EH (cell line): ENCODE measurements around the gene RPL13.

ENCODE experiments used
- DNase-seq: peaks from one replicate; pipeline ENCODE4 v3.0.0-alpha.2; 2015; ENCODE audit warnings: low read depth

RPL13 gene

GRCh38 chr16:89599451-89599858 is 39.0 kb downstream of the RPL13 start:
- peak; percentile 27 for DNase-seq

- DNase-seq, result no peak
Observed at GRCh38 chr16:89599902-89600301, 39.4 kb downstream of the RPL13 start.

GRCh38 chr16:89600427-89600826 is 39.9 kb downstream of the RPL13 start:
- DNase-seq, result no peak

GRCh38 chr16:89600956-89601355 is 40.5 kb downstream of the RPL13 start:
- peak; percentile 36 for DNase-seq

DNA sequence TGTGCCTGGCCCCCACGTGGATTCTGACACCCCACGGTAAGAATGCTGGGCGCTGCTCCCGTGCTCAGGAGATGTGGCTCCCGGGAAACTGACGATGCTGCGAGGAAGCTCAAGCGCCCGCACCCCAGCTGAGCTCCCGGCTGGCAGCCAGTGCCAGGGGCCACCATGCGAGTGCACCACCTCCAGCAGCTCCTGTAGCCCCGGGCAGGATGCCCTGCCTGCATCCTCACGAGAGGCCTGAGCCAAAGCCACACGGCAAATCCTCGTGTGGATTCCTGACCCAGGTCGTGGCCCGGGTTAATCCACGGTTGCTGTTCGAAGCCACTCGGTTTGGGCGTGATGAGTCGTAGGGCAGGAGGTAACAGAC is 41.4 kb downstream of the RPL13 start:
- DNase-seq, result no peak

DNA sequence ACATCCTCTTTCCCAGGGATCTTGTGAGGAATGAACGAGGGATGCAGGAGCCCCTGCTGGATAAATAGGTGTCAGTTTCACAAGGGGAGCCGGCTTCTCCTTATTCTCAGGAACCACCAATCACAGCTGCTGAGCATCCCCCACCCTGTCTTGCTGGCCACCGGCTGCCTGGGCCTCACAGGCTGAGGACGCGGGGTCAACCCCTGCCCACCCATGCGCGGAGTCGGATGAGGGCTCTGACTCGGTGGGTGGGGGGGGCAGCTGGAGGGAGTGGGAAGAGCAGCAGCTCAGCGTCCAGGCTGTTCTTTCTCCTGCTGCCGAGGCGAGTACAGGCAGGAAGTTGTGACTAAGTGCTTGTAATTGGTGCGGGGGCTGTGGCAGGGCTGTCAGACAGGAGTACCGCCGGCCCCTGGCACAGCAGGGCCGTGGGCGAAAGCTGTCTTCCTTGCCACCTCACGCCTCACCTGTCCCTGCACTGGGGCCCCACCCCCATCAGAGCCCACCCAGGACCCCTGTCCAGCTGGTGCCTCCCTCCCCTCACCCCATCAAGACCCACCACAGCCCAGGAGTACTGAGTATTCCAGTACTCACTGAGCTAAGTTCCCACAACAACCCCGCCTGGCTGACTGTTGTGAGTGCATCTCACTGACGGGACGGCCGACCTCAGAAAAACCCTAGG is 41.9 kb downstream of the RPL13 start:
- DNase-seq, result peak; percentile 88

DNA sequence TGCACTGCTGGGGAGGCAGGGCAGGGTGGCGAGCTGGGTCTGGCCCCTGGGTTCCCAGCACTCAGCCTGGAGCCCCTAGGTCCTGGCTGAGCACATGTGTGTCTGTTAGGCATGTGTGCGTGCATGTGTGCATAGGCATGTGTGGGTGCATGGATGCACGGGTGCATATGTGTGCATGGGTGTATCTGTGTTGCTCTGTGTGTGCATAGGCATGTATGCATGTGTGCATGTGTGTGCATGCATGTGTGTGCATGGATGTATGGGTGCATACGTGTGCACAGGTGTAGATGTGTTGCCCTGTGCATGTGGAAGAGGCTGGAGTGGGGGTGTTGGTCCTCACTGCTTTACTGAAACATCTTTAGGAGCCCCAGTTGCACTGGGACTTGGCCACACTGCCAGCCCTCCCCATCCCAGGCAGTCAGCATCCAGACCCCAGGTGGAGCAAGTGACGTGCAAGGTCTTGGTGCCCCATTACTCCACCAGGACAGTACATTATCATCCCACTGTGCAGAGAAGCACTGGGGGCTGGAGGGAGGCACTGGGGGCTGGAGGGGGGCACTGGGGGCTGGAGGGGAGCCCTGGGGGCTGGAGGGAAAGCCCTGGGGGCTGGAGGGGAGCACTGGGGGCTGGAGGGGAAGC is 42.6 kb downstream of the RPL13 start:
- no peak for DNase-seq

DNA sequence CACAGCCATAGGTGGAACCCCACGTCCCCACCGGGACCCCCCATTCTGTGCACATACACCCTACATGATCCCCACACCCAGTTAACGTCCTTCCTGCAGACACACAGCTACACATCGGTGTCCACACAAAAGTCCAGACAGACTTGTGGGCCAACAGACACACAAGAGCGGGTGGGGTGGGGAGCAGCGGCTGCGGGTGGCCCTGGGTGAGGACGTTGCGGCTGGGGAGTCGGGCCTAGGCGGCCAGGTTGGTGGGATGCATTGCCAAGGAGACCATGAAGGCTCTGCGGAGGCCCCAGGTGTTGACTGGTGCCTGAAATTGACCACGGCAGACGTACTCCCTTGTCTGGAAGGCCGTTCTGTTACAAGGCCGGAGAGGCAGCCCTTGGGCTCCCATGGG is 44.3 kb downstream of the RPL13 start:
- DNase-seq, result no peak

DNA sequence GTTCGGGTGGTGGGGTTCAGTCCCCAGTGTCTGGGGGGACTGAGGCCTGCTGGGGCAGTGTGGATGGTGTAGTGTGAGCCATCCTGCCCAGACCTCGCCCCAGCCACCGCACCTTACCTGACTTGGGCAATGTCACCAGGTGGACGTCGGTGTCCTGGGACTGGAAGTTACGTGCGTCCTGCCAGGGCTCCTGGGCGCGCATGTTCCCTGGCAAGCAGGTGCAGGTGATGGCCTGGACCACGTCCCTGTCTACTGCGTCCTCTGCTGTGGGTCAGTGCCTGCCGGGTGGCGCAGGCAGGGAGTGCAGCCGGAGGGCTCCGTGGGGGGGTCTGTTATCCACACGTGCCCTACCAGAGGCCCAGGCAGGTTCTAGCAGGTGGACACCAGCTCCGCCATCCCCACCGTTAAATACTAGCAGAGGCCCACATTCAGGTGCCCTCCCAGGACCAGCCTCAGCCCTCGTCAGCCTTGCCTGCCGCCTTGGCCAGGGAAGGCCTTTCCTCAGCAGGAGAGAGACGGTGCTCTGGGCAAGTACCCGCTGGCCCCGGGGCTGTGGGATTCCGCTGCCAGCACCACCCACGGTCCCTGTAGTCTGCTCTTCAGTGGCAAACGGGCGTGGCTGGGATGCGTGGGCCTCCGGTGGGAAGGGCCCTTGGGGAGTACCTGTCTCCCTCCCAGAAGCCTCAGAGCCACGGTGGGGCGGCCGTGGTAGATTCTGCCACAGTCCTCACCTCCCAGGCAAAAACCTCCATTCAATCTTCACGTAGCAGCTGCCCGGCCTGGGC is 44.9 kb downstream of the RPL13 start:
- DNase-seq, result no peak

DNA sequence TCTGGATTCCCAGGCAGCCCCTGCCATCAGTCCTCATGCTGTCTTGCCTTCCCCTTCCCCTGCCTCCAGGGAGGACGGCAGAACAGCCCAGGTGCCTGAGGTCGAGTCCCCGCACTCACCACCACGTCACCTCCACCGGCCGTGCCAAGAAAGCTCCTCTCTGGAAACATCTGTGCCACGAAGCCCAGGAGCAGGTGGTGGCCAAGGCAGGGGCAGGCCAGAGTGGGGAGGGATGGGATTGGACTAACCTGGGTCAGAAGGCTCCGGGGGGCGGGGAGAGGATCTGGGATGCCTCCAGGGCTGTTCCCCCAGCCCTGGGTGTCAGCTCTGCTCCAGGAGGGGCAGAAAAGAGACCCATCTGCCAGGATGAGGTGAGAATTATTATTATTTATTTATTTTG is 45.5 kb downstream of the RPL13 start:
- no peak for DNase-seq

GRCh38 chr16:89607453-89607852 is 47.0 kb downstream of the RPL13 start:
- DNase-seq, result no peak

DNA sequence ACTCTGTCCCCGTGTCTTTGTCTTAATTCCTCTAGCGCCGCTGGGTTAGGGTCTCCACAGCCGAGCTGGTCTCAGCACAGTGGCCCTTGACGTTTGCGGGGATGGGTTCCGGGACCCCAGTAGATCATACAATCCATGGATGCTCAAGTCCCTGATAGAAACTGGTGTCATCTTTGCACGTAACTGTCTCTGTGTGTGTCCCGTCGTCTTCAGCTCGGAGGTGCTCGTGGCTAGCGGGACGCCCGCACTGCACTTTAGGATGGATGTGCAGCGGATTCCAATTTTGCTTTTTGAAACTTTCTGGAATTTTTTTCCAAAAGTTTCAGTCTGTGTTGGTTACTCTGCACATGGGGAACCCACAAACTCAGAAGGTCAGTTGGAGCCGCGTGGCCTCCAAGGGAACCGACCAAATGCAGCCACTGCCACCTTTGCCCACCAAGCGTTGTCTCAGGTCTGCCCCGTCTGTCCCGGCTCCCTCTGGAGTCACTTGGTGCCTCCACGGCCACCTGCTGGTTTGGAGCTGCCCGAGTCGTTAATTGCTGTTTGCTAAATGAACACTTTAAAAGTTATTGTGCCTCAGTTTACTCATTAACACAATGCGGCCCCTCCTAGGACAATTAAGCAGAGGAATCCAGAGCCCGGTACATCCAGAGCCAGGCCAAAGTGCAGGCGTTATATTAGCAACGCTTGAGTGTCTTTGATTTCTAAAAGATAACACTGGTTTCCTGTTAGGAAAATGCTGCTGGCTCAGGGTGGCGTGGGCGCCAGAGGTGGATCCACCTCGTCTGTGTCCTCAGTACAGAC is 47.7 kb downstream of the RPL13 start:
- DNase-seq, result no peak

- no peak for DNase-seq
Observed at GRCh38 chr16:89610108-89610453, 49.6 kb downstream of the RPL13 start.

GRCh38 chr16:89612415-89613166 is 52.1 kb downstream of the RPL13 start:
- DNase-seq, result no peak

- DNase-seq, result peak; percentile 27
Observed at GRCh38 chr16:89613231-89613953, 52.9 kb downstream of the RPL13 start, which contains the start of gene DPEP1. TSS of gene DPEP1 (plus strand) at chr16:89613642. CDS start at chr16:89630411, 16,769 bp downstream.

DNA sequence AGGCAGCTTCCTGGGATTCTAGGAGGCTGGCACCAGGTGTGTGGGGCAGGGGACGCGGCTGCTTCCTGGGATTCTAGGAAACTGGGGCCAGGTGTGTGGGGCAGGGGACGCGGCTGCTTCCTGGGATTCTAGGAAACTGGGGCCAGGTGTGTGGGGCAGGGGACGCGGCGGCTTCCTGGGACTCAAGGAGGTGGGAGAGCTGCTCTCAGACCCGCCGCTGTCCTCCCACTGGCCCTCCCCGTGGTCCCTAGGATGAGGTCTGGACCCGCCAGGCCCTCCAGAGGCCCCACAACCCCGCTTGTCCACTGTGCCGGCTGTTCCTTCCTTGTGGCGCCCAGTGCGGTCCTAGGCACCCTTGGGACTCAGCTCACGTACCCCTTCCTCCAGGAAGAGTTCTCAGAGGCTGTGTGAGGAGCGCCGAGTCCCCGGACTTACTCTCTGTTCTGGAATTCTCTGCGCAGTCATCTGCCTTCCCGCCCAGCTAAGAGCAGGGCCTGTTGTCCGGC is 53.5 kb downstream of the RPL13 start:
- no peak for DNase-seq
